Subcutaneous abdominal adipose tissue (tissue), 5 donors: ENCODE measurements around the gene SIRT6.

Source experiments
- H3K27ac ChIP-seq: one replicate; pipeline ENCODE4 v1.7.0; 2013; ENCODE audit warnings: low read depth, mild to moderate bottlenecking, inconsistent platforms, low read length, moderate library complexity
- H3K27me3 ChIP-seq, 5 donors: one replicate each; pipeline ENCODE4 v1.7.0; 2013; ENCODE audit warnings: low read length in 5 of 5, inconsistent platforms in 1 of 5; ENCODE audit not compliant: control insufficient read depth in 5 of 5, insufficient read depth in 4 of 5
- H3K36me3 ChIP-seq, 5 donors: one replicate each; pipeline ENCODE4 v1.7.0; 2013; ENCODE audit warnings: low read length in 5 of 5; ENCODE audit not compliant: control insufficient read depth in 5 of 5, insufficient read depth in 5 of 5
- H3K4me1 ChIP-seq, 5 donors: one replicate each; pipeline ENCODE4 v1.7.0; 2013; ENCODE audit warnings: low read length in 5 of 5, mild to moderate bottlenecking in 3 of 5, moderate library complexity in 1 of 5; ENCODE audit not compliant: control insufficient read depth in 5 of 5, insufficient read depth in 5 of 5
- H3K4me3 ChIP-seq, 5 donors: one replicate each; pipeline ENCODE4 v1.7.0; 2013; ENCODE audit warnings: low read length in 5 of 5, low read depth in 1 of 5
- H3K9ac ChIP-seq, 5 donors: one replicate each; pipeline ENCODE4 v1.7.0; 2013; ENCODE audit warnings: low read length in 5 of 5, mild to moderate bottlenecking in 4 of 5, moderate library complexity in 3 of 5
- H3K9me3 ChIP-seq, 5 donors: one replicate each; pipeline ENCODE4 v1.7.0; 2013; ENCODE audit warnings: low read length in 5 of 5; ENCODE audit not compliant: control insufficient read depth in 5 of 5
- donor health status: healthy.
- donor health status: healthy.
- donor health status: healthy.
- donor health status: healthy.
- donor health status: healthy.

The SIRT6 gene

GRCh38 chr19:4201798-4202197, 19.4 kb upstream of the SIRT6 start:
- no peak overlapping the region for H3K4me3 ChIP-seq
- no peak overlapping the region for H3K9ac ChIP-seq
- H3K4me1 ChIP-seq: peaks cover 0 to 5% (median 3%) of the 10 kb centered on the region in 5 donors
- H3K36me3 ChIP-seq: no peaks in the 10 kb centered on the region
- no peaks in the 10 kb centered on the region for H3K9me3 ChIP-seq
- no peak overlapping the region for H3K27ac ChIP-seq
- H3K27me3 ChIP-seq: peaks cover 11 to 36% (median 24%) of the 10 kb centered on the region in 5 donors

- Histone ChIP-seq H3K27me3 (peaks cover 19 to 43% (median 29%) of the 10 kb centered on the region in 5 donors), H3K36me3 (no peaks in the 10 kb centered on the region), H3K4me3 (no peak overlapping the region), H3K9ac (no peak overlapping the region), H3K27ac (no peak overlapping the region), H3K9me3 (no peaks in the 10 kb centered on the region), H3K4me1 (peaks cover 0 to 5% (median 3%) of the 10 kb centered on the region in 5 donors)
Observed at GRCh38 chr19:4200940-4201542, 18.7 kb upstream of the SIRT6 start.

GRCh38 chr19:4199699-4200293, 17.4 kb upstream of the SIRT6 start:
- Histone ChIP-seq H3K4me3 (no peak overlapping the region), H3K27ac (no peak overlapping the region), H3K9ac (no peak overlapping the region), H3K4me1 (peaks cover 0 to 5% (median 3%) of the 10 kb centered on the region in 5 donors), H3K36me3 (no peaks in the 10 kb centered on the region), H3K27me3 (peaks cover 23 to 51% (median 36%) of the 10 kb centered on the region in 5 donors), H3K9me3 (no peaks in the 10 kb centered on the region)

DNA sequence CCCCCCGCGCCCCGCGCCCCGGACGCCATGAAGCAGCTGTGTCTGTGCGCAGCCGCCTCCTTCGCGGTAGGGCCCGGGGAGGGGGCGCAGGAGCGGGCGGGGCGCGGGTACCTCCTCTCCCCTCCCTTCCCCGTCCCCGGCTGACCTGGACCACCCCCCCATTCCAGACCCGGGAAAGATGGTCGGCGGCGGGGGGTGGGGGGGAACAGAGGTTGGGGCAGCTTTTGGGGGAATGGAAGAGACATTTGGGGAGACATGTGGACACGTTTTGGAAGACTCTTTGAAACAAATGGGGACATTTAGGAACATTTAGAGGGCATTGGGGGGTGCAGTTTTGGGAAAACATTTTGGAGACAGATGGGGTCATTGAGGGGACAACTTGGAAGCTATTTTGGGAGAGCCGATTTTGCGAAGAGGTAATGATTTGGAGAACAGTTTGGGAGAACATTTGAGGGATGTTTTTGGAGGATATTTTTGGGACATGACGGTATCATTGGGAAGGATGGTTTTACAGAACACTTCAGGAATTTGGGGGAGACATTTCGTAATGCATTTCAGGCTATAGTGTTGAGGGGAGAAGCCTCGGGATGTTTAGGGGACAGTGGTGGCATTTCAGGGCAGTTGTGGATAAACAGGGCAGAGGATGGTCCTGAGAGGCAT, 16.2 kb upstream of the SIRT6 start:
- H3K4me3 ChIP-seq: no peak overlapping the region
- no peaks in the 10 kb centered on the region for H3K36me3 ChIP-seq
- no peak overlapping the region for H3K9ac ChIP-seq
- no peaks in the 10 kb centered on the region for H3K4me1 ChIP-seq
- peaks cover 23 to 58% (median 42%) of the 10 kb centered on the region in 5 donors for H3K27me3 ChIP-seq
- no peaks in the 10 kb centered on the region for H3K9me3 ChIP-seq
- H3K27ac ChIP-seq: no peak overlapping the region

DNA sequence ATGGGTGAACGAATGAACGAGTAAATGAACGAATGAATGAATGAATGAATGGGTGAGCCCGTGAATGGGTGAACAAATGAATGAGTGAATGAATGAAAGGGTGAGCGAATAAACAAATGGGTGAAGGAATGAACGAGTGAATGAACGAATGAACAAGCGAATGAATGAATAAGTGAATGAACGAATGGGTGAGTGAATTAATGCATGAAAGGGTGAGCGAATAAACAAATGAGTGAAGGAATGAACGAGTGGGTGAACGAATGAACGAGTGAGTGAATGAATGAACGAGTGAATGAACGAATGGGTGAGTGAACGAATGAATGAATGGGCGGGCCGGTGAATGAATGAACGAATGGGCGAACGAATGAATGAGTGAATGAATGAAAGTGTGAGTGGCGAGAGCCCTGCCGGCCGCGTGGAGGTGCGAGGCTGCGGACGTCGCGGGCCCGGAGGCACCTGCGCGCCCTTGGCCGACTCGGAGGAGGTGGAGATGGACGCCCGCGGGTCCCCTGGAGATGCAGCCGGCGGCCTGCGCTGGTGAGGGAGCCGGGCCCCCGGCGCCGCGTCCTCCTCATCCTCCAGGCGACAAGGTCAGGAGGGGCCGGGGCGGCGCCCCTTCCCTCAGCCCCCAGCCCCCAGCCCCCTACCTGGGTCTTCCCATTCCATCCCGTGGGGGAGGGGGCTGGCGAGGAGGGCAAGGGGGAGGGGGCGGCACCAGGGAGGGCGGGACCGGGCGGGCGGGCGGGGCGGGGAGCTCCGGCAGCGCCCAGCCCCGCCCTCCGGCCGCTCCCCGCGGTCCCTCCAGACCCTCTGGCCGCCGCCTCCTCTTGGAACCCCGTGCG, 15.5 kb upstream of the SIRT6 start:
- Histone ChIP-seq H3K36me3 (no peaks in the 10 kb centered on the region), H3K4me1 (no peaks in the 10 kb centered on the region), H3K9me3 (no peaks in the 10 kb centered on the region), H3K27me3 (peaks cover 23 to 58% (median 42%) of the 10 kb centered on the region in 5 donors), H3K9ac (no peak overlapping the region), H3K27ac (no peak overlapping the region), H3K4me3 (no peak overlapping the region)

DNA sequence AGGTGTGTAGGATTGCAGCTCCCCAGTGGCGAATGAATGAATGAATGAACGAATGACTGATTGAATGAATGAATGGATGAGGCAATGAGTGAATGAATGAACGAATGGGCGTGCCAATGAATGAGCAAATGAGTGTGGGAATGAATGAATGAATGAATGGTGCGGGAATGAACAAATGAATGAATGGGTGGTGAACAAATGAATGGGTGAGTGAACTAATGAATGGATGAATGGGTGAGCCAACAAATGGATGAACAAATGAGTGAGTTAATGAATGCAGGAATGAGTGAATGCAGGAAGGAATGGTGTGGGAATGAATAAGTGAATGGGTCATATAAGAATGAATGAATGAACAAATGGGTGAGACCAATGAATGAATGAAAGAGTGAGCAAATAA, 14.9 kb upstream of the SIRT6 start:
- H3K4me3 ChIP-seq: no peak overlapping the region
- no peaks in the 10 kb centered on the region for H3K36me3 ChIP-seq
- H3K27me3 ChIP-seq: peaks cover 23 to 54% (median 42%) of the 10 kb centered on the region in 5 donors
- H3K27ac ChIP-seq: no peak overlapping the region
- no peaks in the 10 kb centered on the region for H3K4me1 ChIP-seq
- no peaks in the 10 kb centered on the region for H3K9me3 ChIP-seq
- no peak overlapping the region for H3K9ac ChIP-seq

- Histone ChIP-seq H3K9me3 (no peaks in the 10 kb centered on the region), H3K27ac (no peak overlapping the region), H3K4me3 (no peak overlapping the region), H3K9ac (no peak overlapping the region), H3K36me3 (no peaks in the 10 kb centered on the region), H3K4me1 (no peaks in the 10 kb centered on the region), H3K27me3 (peaks cover 23 to 54% (median 42%) of the 10 kb centered on the region in 5 donors)
Observed at GRCh38 chr19:4196587-4197148, 14.3 kb upstream of the SIRT6 start.

GRCh38 chr19:4196009-4196408, 13.6 kb upstream of the SIRT6 start:
- Histone ChIP-seq H3K36me3 (no peaks in the 10 kb centered on the region), H3K4me3 (no peak overlapping the region), H3K9me3 (no peaks in the 10 kb centered on the region), H3K9ac (no peak overlapping the region), H3K27me3 (peaks cover 23 to 54% (median 42%) of the 10 kb centered on the region in 5 donors), H3K4me1 (no peaks in the 10 kb centered on the region), H3K27ac (no peak overlapping the region)

- H3K27ac ChIP-seq: no peak overlapping the region
- H3K9me3 ChIP-seq: no peaks in the 10 kb centered on the region
- no peaks in the 10 kb centered on the region for H3K36me3 ChIP-seq
- H3K4me1 ChIP-seq: no peaks in the 10 kb centered on the region
- H3K4me3 ChIP-seq: no peak overlapping the region
- H3K9ac ChIP-seq: no peak overlapping the region
- H3K27me3 ChIP-seq: peaks cover 13 to 42% (median 36%) of the 10 kb centered on the region in 5 donors
Observed at GRCh38 chr19:4194353-4194752, 12.0 kb upstream of the SIRT6 start.
